Smooth muscle cell (in vitro differentiated cells): Measurements from ENCODE around the gene KIAA0319L. TPM values are rescaled to one million over a fixed set of nuclear protein-coding genes. Genes with fewer than 3 reads are reported as not detected.

ENCODE experiments used
- DNase-seq: peaks from one replicate; lab custom pipeline; 2025; ENCODE audit not compliant: unreplicated experiment; lab: John Stamatoyannopoulos, UW
- H2AFZ ChIP-seq: fragments of 200-600 bp; sonication (generic); 2 replicates; pipeline ENCODE4 v1.6.0; 2016; ENCODE audit warnings: antibody characterized with exemption, low read depth, mild to moderate bottlenecking
- H3F3A ChIP-seq: fragments of 200-600 bp; sonication (generic); 2 replicates; pipeline ENCODE4 v1.6.0; 2017; ENCODE audit warnings: antibody characterized with exemption, low read depth
- H3K27ac ChIP-seq: fragments of 200-600 bp; sonication (generic); 2 replicates; pipeline ENCODE4 v1.5.1; 2016; ENCODE audit warnings: low read depth, mild to moderate bottlenecking
- H3K27me3 ChIP-seq: fragments of 200-600 bp; sonication (generic); 2 replicates; pipeline ENCODE4 v1.6.1; 2016; ENCODE audit warnings: low read depth, mild to moderate bottlenecking
- H3K36me3 ChIP-seq: fragments of 200-600 bp; sonication (generic); 2 replicates; pipeline ENCODE4 v1.5.1; 2016; ENCODE audit warnings: low read depth
- H3K4me1 ChIP-seq: fragments of 200-600 bp; sonication (generic); 2 replicates; pipeline ENCODE4 v1.5.1; 2016; ENCODE audit warnings: low read depth
- H3K4me2 ChIP-seq: fragments of 200-600 bp; sonication (generic); 2 replicates; pipeline ENCODE4 v1.6.0; 2016; ENCODE audit warnings: mild to moderate bottlenecking
- H3K4me3 ChIP-seq: fragments of 200-600 bp; sonication (generic); 2 replicates; pipeline ENCODE4 v1.5.1; 2016; ENCODE audit warnings: mild to moderate bottlenecking
- H3K79me2 ChIP-seq: fragments of 200-600 bp; sonication (generic); 2 replicates; pipeline ENCODE4 v1.6.0; 2016; ENCODE audit warnings: low read depth, mild to moderate bottlenecking
- H3K9ac ChIP-seq: fragments of 200-600 bp; sonication (generic); 2 replicates; pipeline ENCODE4 v1.6.0; 2016; ENCODE audit warnings: low read depth
- H3K9me3 ChIP-seq: fragments of 200-600 bp; sonication (generic); replicated peaks from 2 replicates; pipeline ENCODE4 v1.5.1; 2016; ENCODE audit warnings: low read depth
- H4K20me1 ChIP-seq: fragments of 200-600 bp; sonication (generic); 2 replicates; pipeline ENCODE4 v1.6.0; 2016; ENCODE audit warnings: low read depth
- CTCF ChIP-seq: fragments of 200-600 bp; sonication (generic); IDR thresholded peaks from 2 replicates; pipeline ENCODE4 v1.5.1; 2017; ENCODE audit warnings: borderline replicate concordance, mild to moderate bottlenecking, antibody characterized with exemption; ENCODE audit not compliant: insufficient read depth, poor library complexity, severe bottlenecking
- WGBS: methylation state at CpG from one replicate; pipeline ENCODE4 v1.1.7; 2016; ENCODE audit warnings: low lambda C conversion rate; 5-methylcytosine and 5-hydroxymethylcytosine counted together
- polyA plus RNA-seq: library from polyadenylated mRNA; unstranded; fragments of >200 nt; fragmentation: Nextera tagmentation; extraction: Ambion mirVana; gene quantifications from 2 replicates; pipeline ENCODE4 v1.2.1, GENCODE V29; 2016
- total RNA-seq: library from RNA; depleted of rRNA; stranded (reverse); fragments of >200 nt; gene quantifications from 2 replicates; pipeline ENCODE4 v1.2.3, GENCODE V29; 2014

KIAA0319L gene
- total and polyA plus RNA-seq, 2 experiments from 2014 or later, result 30.1 to 37.0 TPM

- no peak overlapping the region for H3K9ac ChIP-seq
- no peak overlapping the region for H3K27ac ChIP-seq
- H3K9me3 ChIP-seq, result no peaks in the 10 kb centered on the region
- no peaks in the 10 kb centered on the region for H3K4me1 ChIP-seq
- no peak for DNase-seq
- no peak for TF ChIP-seq CTCF
- no peak overlapping the region for H2AFZ ChIP-seq
- H3K4me2 ChIP-seq, result no peak overlapping the region
- H4K20me1 ChIP-seq, result peaks cover 80% of the 10 kb centered on the region
- no peaks in the 10 kb centered on the region for H3K36me3 ChIP-seq
- WGBS, result 95% methylated on average over 3 of the region's 3 CpGs
- no peaks in the 10 kb centered on the region for H3K27me3 ChIP-seq
- peaks cover 35% of the 10 kb centered on the region for H3K79me2 ChIP-seq
- H3K4me3 ChIP-seq, result no peak overlapping the region
- no peaks in the 10 kb centered on the region for H3F3A ChIP-seq
Measured at GRCh38 chr1:35509558-35509957, 47.6 kb downstream of the KIAA0319L start.

- Histone ChIP-seq H3K36me3 (no peaks in the 10 kb centered on the region), H3K4me2 (no peak overlapping the region), H3K4me1 (no peaks in the 10 kb centered on the region), H3K9ac (no peak overlapping the region), H3K27me3 (no peaks in the 10 kb centered on the region), H4K20me1 (peaks cover 66% of the 10 kb centered on the region), H3K27ac (no peak overlapping the region), H3K9me3 (no peaks in the 10 kb centered on the region), H3K79me2 (peaks cover 26% of the 10 kb centered on the region), H3F3A (no peaks in the 10 kb centered on the region), H3K4me3 (no peak overlapping the region), H2AFZ (no peak overlapping the region)
- TF ChIP-seq CTCF, result no peak
- no peak for DNase-seq
Measured at GRCh38 chr1:35507947-35508346, 49.3 kb downstream of the KIAA0319L start.

GRCh38 chr1:35506960-35507912 is 50.0 kb downstream of the KIAA0319L start:
- H3K36me3 ChIP-seq, result no peaks in the 10 kb centered on the region
- H3K4me3 ChIP-seq, result no peak overlapping the region
- H3K27me3 ChIP-seq, result no peaks in the 10 kb centered on the region
- no peak overlapping the region for H2AFZ ChIP-seq
- no peak for DNase-seq
- no peak overlapping the region for H3K9ac ChIP-seq
- H3K4me1 ChIP-seq, result no peaks in the 10 kb centered on the region
- peaks cover 58% of the 10 kb centered on the region for H4K20me1 ChIP-seq
- peaks cover 23% of the 10 kb centered on the region for H3K79me2 ChIP-seq
- 94% methylated on average over 3 of the region's 3 CpGs for WGBS
- no peak for TF ChIP-seq CTCF
- no peaks in the 10 kb centered on the region for H3K9me3 ChIP-seq
- H3K4me2 ChIP-seq, result no peak overlapping the region
- no peak overlapping the region for H3K27ac ChIP-seq
- H3F3A ChIP-seq, result no peaks in the 10 kb centered on the region
